HG03175 (cell line): ENCODE results near the gene PIK3C2B.

Source experiments
- ATAC-seq: cut with Tn5 transposase; IDR thresholded peaks from one replicate; pipeline ENCODE4 v1.9.1; 2021; ENCODE audit warnings: mild to moderate bottlenecking, moderate library complexity; ENCODE audit not compliant: unreplicated experiment

Gene PIK3C2B

DNA sequence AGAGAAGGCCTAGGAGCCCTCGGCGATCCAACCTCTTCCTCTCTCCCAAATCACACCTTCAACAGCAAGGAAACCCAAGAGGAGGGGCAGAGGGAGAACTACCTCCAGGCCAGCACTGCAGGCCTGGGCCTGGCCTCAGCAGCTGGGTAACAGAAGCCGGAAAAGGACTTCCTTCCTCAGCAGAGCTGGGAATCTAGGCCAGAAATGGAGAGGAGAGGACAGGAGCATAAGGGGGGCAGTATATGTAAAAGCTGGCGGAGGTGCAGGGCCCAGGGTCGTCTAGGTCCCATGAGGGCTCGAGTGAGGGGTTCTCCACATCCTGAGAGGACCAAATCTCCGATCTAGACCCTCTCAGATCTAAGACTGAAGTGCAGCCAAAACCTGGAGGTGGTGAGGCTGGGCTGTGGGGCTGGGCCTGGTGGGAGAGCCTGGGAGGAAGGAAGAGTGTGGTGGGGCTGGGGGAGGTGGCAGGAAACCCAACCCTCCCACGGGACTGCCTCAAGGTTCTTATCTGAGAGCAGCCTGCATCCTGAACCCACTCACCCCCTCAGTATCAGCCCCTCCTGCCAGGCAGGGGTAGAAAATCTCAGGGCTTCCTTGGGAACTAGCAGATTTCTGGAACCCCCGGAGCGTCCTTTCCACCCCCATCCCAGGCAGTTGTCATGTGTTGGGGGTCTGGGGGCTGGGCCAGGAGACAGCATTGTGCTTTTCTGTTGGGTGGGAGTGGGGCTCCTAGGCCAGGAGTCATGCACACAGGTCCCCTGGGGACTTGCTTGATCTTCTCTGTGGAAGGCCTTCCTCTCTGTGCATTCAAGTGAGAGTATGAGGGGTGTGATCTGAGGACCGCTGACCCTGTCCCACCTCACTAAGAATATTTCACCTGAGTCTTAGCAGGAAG lies 33.0 kb downstream of the PIK3C2B start:
- no peak for ATAC-seq

- no peak for ATAC-seq
Measured at GRCh38 chr1:204460346-204460745, 34.3 kb downstream of the PIK3C2B start.

DNA sequence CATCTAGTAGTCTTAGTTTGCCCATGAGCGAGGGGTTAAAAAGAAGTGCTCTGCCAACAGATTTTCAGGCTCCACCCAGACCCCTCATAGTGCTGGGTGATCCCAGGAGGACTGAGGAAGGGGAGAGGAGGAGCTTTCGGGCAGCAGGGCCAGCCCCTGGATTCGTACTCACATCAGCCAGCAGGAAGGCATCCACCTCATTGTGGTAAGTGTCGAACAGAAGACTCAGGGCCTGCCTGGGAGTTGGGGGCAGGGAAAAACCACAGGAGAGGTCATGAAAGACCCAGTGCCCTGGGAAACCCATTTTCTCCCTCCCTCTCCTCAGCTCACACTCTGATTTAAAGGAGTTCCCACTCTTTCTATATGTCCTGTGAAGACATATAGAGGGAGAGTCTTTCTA lies 34.9 kb downstream of the PIK3C2B start:
- ATAC-seq, result no peak

- ATAC-seq, result no peak
Measured at GRCh38 chr1:204457666-204458065, 36.9 kb downstream of the PIK3C2B start.

- no peak for ATAC-seq
Measured at GRCh38 chr1:204456826-204457442, 37.7 kb downstream of the PIK3C2B start.

- ATAC-seq, result no peak
Measured at GRCh38 chr1:204455831-204456145, 38.8 kb downstream of the PIK3C2B start.

DNA sequence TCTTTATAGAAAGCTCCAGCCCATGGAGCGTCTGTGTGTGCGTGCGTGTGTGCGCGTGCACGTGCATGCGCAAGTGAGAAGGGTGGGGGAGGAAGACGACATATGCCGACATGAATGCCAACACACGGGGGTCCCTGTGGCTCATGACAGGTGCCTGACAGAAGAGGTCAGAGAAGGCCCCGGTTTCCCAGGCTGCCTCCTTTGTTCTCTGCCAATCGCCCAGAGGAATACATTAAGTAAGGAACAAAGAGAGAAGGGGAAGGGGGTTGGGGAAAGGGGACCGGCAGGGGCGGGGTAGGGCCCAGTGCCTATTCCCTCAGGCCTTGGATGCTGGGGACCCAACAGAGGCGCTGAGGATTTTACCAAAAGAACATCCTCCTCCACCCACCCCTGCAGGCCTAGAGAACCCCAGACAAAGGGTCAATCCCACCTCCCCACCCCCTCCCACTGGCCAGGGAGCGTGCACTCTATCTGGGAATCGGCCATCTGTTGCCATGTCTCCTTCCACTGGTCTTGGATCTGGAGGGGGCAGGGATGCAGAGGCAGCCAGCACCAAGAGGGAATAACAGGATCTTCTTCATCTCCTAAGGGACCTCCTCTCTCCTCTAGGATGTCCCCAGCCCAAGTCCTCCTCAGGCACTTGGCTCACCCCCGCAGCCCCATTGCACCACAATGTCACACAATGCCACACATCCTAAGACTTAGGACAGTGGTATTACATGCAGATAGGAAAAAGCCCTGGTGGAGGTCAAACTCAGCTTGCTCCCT lies 39.4 kb downstream of the PIK3C2B start:
- no peak for ATAC-seq

GRCh38 chr1:204454476-204454875 lies 40.1 kb downstream of the PIK3C2B start:
- no peak for ATAC-seq

GRCh38 chr1:204453141-204453772 lies 41.3 kb downstream of the PIK3C2B start:
- ATAC-seq, result peak; percentile 73

- ATAC-seq, result no peak
Measured at GRCh38 chr1:204451352-204452124, 43.1 kb downstream of the PIK3C2B start.

GRCh38 chr1:204450461-204451257 lies 43.9 kb downstream of the PIK3C2B start:
- ATAC-seq, result no peak

GRCh38 chr1:204449678-204450280 lies 44.8 kb downstream of the PIK3C2B start:
- ATAC-seq, result no peak

DNA sequence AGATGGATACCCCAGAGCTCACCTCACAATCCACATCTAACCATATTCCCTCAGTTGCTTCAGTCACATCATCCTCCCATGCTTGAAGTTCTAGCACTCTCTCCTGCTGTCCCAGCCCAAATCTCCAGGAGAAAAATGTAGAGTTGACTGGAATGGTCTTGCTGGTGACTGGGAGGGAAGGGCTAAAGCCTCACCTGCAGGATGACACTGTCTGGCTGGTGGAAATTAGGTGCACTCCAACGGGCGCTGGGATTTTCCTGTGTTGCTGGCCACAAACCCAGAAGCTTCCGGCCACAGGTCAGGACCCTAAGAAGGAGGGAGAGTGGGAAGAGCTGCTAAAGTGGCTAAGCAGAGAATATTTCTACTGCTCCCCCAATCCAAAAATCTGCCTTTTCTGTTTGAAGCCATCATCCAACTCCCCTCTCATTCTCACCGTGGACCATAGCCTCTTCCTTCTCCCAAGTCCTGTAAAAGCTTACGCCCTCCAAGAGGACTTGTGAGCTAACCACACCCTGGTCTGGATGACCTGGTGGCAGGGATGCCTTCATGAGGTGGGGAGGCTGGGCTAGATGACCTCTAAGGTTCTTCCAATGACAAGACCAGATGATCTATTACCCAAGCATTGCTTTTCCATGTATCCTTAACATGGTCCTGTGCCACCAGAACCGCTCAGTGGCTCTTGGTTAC lies 45.5 kb downstream of the PIK3C2B start:
- no peak for ATAC-seq

- no peak for ATAC-seq
Measured at GRCh38 chr1:204448344-204448964, 46.2 kb downstream of the PIK3C2B start.

DNA sequence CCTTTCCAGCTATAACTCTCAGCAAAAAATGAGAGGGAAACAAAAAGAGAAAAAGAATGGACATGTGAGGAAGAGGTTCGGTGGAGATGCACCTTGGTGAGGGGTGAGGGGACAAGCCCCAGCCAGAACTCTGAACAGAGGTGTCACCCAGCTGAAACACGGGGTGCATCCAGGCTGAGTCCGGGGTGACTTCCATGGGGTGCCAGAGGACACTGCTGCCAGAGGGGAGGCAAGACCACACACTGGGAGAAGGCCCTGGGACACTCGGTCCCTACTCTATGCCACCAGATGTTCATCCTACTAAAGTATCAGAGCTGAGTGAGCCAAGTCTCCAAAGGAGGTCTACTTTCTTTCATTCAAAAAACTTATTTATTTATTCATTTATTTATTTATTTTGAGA lies 46.9 kb downstream of the PIK3C2B start:
- ATAC-seq, result no peak

DNA sequence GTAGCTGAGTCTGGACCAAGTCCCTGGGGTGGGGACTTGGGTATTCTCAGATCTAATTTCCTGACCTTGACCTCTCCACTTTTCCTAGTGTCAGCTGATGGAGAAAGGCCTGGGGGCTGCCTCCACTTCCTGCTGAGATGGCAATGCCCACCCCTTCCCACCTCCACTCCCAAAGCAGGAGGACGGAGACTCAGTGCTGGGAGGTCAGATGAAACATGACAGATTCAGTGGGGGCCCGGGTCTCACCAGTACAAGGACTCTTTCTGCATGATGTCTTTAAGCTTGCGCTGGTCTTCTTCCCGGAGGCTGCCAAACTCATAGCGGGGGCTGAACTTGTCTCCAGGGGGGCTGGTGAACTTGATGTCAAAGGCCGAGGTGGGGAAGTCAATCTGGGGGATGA lies 47.4 kb downstream of the PIK3C2B start:
- ATAC-seq, result no peak

- ATAC-seq, result no peak
Measured at GRCh38 chr1:204446413-204447111, 48.0 kb downstream of the PIK3C2B start.
